ENCODE results near the gene NTS. TPM values are rescaled to one million over a fixed set of nuclear protein-coding genes. Genes with fewer than 3 reads are reported as not detected.

The NTS gene
- total RNA-seq, 1 donor from 2014 or later: not detected

DNA sequence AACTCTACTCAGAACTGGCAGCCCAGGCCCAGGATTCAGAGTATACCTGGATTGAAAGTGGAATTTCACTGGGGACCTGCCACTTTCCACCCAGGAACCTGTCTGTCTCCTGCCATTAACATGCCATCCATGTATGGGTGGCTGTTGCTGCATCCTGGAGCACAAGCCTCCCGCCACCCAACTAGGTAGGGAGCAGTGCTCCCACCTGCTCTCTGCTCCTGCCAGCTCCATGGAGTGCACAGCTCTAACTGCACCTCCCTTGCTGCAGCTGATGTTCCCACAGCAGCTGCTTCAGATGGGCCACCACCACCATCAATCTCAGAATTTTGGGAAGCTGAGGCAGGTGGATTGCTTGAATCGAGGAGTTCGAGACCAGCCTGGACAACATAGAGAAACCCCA, 17.1 kb upstream of the NTS start:
- intact Hi-C loops (cut with micrococcal nuclease): no loop called here
- no peak for DNase-seq (ENCODE audit: low spot score)
- Mint-ChIP-seq H3K4me3 (ENCODE audit: low read depth) (no peak overlapping the region), H3K4me1 (ENCODE audit: low read depth) (no peaks in the 10 kb centered on the region), H3K9me3 (no peaks in the 10 kb centered on the region), H3K27ac (no peak overlapping the region), H3K36me3 (ENCODE audit: low read depth) (no peaks in the 10 kb centered on the region), H3K27me3 (ENCODE audit: low read depth) (no peaks in the 10 kb centered on the region)

DNA sequence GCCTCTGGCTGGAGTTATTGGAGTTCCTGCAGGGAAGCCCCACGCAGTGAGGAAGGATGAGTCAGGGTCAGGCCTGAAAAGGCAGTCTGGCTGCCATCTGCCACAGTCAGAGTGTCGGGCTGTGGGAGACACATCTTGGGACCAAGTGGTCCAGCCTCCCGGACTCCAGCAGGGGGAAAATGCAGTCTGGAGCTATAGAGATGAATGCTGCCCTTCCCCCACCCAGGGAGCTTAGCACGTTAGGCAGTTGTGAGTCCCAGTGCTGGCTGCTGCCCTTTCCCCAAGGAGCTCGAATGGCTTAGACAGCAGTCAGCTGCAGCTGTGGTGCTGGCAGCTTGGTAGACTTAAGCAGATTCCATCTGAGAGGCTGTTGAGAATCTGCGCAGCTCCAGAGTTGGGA, 8.2 kb upstream of the NTS start:
- Mint-ChIP-seq H3K9me3 (no peaks in the 10 kb centered on the region), H3K36me3 (ENCODE audit: low read depth) (no peaks in the 10 kb centered on the region), H3K27me3 (ENCODE audit: low read depth) (no peaks in the 10 kb centered on the region), H3K4me1 (ENCODE audit: low read depth) (no peaks in the 10 kb centered on the region), H3K4me3 (ENCODE audit: low read depth) (no peak overlapping the region), H3K27ac (no peak overlapping the region)
- no peak for DNase-seq (ENCODE audit: low spot score)
- intact Hi-C loops (cut with micrococcal nuclease): loop anchor here (5.0 kb wide), 1 partner anchor 289 kb away; no protein-coding TSS in a partner anchor

DNA sequence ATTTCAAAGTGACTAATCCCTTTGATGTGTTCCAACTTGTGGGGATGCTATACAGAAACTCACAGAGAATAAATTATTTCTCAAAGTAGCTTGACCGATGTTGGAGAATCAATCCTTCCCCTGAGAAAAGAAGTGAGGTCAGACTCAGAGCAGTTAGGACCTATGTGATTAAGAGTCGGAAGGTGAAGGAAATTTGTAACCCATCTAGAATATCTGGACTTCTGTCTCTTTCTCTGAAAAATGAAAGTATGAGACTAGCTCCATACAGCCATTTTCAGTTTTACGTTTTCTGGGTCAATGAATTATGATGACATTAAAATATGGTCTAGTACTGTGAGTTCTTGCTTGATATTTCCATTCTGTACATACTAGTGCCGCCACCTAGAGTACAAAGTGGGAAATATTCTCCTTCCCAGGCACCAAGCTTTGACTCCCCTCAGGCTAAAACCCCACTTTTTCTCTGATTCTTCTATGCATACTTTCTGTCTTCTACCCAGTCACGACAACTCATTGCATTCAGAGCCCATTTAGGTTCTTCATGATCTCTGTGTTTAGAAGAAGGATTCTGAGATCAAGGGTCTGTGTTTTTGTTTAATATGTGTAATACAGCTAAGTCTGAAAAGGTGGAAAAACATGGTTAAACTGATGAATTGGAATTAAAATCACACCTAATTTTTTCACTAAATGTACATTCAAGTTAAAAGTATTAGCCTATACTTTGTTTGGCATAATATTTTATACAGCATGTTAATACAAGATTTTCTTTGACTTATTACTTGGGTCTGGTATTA, 6.9 kb upstream of the NTS start:
- Mint-ChIP-seq H3K36me3 (ENCODE audit: low read depth) (no peaks in the 10 kb centered on the region), H3K9me3 (no peaks in the 10 kb centered on the region), H3K27me3 (ENCODE audit: low read depth) (no peaks in the 10 kb centered on the region), H3K4me1 (ENCODE audit: low read depth) (no peaks in the 10 kb centered on the region), H3K4me3 (ENCODE audit: low read depth) (no peak overlapping the region), H3K27ac (no peak overlapping the region)
- no peak for DNase-seq (ENCODE audit: low spot score)
- intact Hi-C loops (cut with micrococcal nuclease): loop anchor here (1.0 to 5.0 kb wide), 2 partner anchors 290 to 399 kb away; no protein-coding TSS in a partner anchor

GRCh38 chr12:85872497-85873091, 1.5 kb upstream of the NTS start:
- DNase-seq (ENCODE audit: low spot score): no peak
- Mint-ChIP-seq H3K36me3 (ENCODE audit: low read depth) (no peaks in the 10 kb centered on the region), H3K9me3 (no peaks in the 10 kb centered on the region), H3K27me3 (ENCODE audit: low read depth) (no peaks in the 10 kb centered on the region), H3K4me3 (ENCODE audit: low read depth) (no peak overlapping the region), H3K27ac (no peak overlapping the region), H3K4me1 (ENCODE audit: low read depth) (no peaks in the 10 kb centered on the region)
- intact Hi-C loops (cut with micrococcal nuclease): loop anchor here (1.0 kb wide), 1 partner anchor 404 kb away; no protein-coding TSS in a partner anchor

DNA sequence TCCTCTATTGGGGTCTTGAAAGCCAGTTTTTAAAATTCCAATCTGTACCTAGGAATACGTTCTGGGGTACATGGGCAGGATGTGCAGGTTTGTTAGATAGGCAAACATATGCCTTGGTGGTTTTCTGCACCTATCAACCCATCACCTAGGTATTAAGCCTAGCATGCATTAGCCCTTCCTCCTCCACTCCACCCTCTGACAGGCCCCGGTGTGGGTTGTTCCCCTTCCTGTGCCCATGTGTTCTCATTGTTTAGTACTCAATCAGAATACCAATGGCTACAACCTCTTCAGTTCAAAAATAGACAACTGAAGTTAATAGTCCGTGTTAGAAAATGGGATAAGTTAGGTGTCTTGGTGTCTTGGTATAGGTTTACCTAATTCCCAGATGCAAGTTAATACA, 3.4 kb downstream of the NTS start:
- no peaks in the 10 kb centered on the region for H3K9me3 Mint-ChIP-seq
- no peak overlapping the region for H3K4me3 Mint-ChIP-seq (ENCODE audit: low read depth)
- no peaks in the 10 kb centered on the region for H3K27me3 Mint-ChIP-seq (ENCODE audit: low read depth)
- intact Hi-C loops (cut with micrococcal nuclease): no loop called here
- no peaks in the 10 kb centered on the region for H3K36me3 Mint-ChIP-seq (ENCODE audit: low read depth)
- no peak for DNase-seq (ENCODE audit: low spot score)
- no peaks in the 10 kb centered on the region for H3K4me1 Mint-ChIP-seq (ENCODE audit: low read depth)
- no peak overlapping the region for H3K27ac Mint-ChIP-seq

DNA sequence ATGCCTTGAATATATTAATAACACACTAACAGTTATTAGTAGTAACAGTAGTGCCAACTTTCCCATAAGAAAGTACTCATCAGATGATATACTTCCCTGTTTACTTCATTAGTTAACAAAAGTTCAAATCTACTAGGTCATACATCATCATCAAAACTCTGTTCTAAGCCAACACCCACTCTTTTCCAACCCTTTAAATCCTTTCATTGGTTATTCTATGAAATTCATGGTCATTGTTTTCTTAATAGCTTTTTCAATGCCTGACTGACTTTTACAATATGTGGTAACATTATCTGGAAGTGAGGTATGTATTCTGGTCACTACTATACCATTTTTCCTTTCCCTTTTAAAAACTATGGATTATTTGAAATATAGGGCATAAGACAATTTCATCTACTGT, 9.7 kb downstream of the NTS start:
- Mint-ChIP-seq H3K9me3 (no peaks in the 10 kb centered on the region), H3K4me1 (ENCODE audit: low read depth) (no peaks in the 10 kb centered on the region), H3K36me3 (ENCODE audit: low read depth) (no peaks in the 10 kb centered on the region), H3K4me3 (ENCODE audit: low read depth) (no peak overlapping the region), H3K27me3 (ENCODE audit: low read depth) (no peaks in the 10 kb centered on the region), H3K27ac (no peak overlapping the region)
- intact Hi-C loops (cut with micrococcal nuclease): no loop called here
- DNase-seq (ENCODE audit: low spot score): no peak

DNA sequence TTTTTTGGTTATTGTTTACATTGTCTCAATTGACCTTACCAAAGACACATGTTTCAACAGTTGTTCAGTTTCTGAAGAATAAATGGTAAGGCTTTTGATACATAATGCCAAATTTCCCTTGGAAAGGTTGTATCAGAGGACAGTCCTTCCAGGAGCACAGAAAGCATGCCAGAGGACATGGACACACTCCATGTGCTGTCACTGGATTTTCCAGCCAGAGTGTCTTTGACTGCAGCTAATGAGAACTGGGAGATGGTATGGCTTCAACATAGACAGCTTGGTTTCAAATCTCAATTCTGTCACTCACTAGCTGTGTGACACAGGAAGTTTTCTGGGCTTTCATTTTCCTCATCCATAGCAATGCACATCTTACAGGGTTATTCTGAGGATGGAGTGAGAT, 20.6 kb downstream of the NTS start:
- Mint-ChIP-seq H3K27ac (no peak overlapping the region), H3K4me3 (ENCODE audit: low read depth) (no peak overlapping the region), H3K27me3 (ENCODE audit: low read depth) (no peaks in the 10 kb centered on the region), H3K36me3 (ENCODE audit: low read depth) (no peaks in the 10 kb centered on the region), H3K4me1 (ENCODE audit: low read depth) (no peaks in the 10 kb centered on the region), H3K9me3 (no peaks in the 10 kb centered on the region)
- no peak for DNase-seq (ENCODE audit: low spot score)
- intact Hi-C loops (cut with micrococcal nuclease): no loop called here

- intact Hi-C loops (cut with micrococcal nuclease): loop anchor here (2.0 kb wide), 1 partner anchor 452 kb away; no protein-coding TSS in a partner anchor
- DNase-seq (ENCODE audit: low spot score): no peak
- Mint-ChIP-seq H3K27ac (no peak overlapping the region), H3K27me3 (ENCODE audit: low read depth) (no peaks in the 10 kb centered on the region), H3K4me3 (ENCODE audit: low read depth) (no peak overlapping the region), H3K4me1 (ENCODE audit: low read depth) (no peaks in the 10 kb centered on the region), H3K36me3 (ENCODE audit: low read depth) (no peaks in the 10 kb centered on the region), H3K9me3 (no peaks in the 10 kb centered on the region)
Measured at GRCh38 chr12:85920324-85920947, 46.3 kb downstream of the NTS start.

GRCh38 chr12:85923767-85924331, 49.8 kb downstream of the NTS start:
- H3K27me3 Mint-ChIP-seq (ENCODE audit: low read depth): no peaks in the 10 kb centered on the region
- H3K9me3 Mint-ChIP-seq: no peaks in the 10 kb centered on the region
- intact Hi-C loops (cut with micrococcal nuclease): no loop called here
- no peak overlapping the region for H3K27ac Mint-ChIP-seq
- no peak overlapping the region for H3K4me3 Mint-ChIP-seq (ENCODE audit: low read depth)
- DNase-seq (ENCODE audit: low spot score): no peak
- H3K36me3 Mint-ChIP-seq (ENCODE audit: low read depth): no peaks in the 10 kb centered on the region
- H3K4me1 Mint-ChIP-seq (ENCODE audit: low read depth): no peaks in the 10 kb centered on the region

- intact Hi-C loops (cut with micrococcal nuclease): no loop called here
Measured at GRCh38 chr12:85927166-85927565, 53.1 kb downstream of the NTS start.

More at GRCh38 chr12:85927166-85927565, 53.1 kb downstream of the NTS start:
- no peaks in the 10 kb centered on the region for H3K36me3 Mint-ChIP-seq (ENCODE audit: low read depth)
- no peaks in the 10 kb centered on the region for H3K27me3 Mint-ChIP-seq (ENCODE audit: low read depth)
- DNase-seq (ENCODE audit: low spot score): no peak
- no peaks in the 10 kb centered on the region for H3K9me3 Mint-ChIP-seq
- H3K27ac Mint-ChIP-seq: no peak overlapping the region
- no peak overlapping the region for H3K4me3 Mint-ChIP-seq (ENCODE audit: low read depth)
- H3K4me1 Mint-ChIP-seq (ENCODE audit: low read depth): no peaks in the 10 kb centered on the region
